ENCODE results near the gene ADAP1. TPM values are rescaled to one million over a fixed set of nuclear protein-coding genes. Genes with fewer than 3 reads are reported as not detected.

The ADAP1 gene
- total and polyA plus RNA-seq, 2 donors from 2014 or later: 36.4 to 48.2 TPM

GRCh38 chr7:970744-971143 is 16.3 kb upstream of the ADAP1 start:
- intact Hi-C loops (cut with DNase I): no loop called here

DNA sequence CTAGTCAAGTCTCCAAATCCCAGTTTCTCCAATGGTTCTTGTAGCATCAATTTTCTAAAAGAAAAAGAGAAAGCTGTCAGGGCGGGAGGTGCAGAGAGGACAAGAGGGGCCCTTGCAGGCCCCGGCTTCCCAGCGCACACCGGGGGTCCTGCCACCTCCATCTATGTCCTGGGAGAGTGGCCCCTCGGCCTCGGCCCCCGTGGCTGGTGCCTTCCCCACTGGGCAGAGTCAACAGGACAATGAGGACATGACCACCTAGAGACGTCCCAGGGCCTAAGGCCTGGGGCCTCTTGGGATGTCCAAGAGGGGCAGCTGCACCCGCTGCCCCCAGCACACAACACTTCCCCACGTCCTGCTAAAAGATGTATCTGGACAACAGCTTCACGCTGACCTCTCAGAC is 14.9 kb upstream of the ADAP1 start:
- intact Hi-C loops (cut with DNase I): no loop called here
- Histone ChIP-seq H3K27me3 (ENCODE audit: control insufficient read depth, insufficient read depth, low read length) (no peaks in the 10 kb centered on the region), H3K4me3 (ENCODE audit: low read length in 3 of 3) (no peak overlapping the region), H3K27ac (ENCODE audit: low read depth in 2 of 2, low read length in 2 of 2) (no peak overlapping the region), H3K36me3 (ENCODE audit: control insufficient read depth in 2 of 3, insufficient read depth in 3 of 3, low read length in 3 of 3) (peaks cover 3 to 30% (median 13%) of the 10 kb centered on the region in 3 donors), H3K9me3 (ENCODE audit: control insufficient read depth in 2 of 3, insufficient read depth in 1 of 3, low read length in 3 of 3) (no peaks in the 10 kb centered on the region), H3K4me1 (ENCODE audit: control insufficient read depth in 2 of 3, insufficient read depth in 2 of 3, low read depth in 1 of 3, low read length in 3 of 3) (peaks cover 0 to 17% (median 11%) of the 10 kb centered on the region in 3 donors), H3K9ac (ENCODE audit: low read length in 3 of 3) (no peak overlapping the region)
- TF ChIP-seq, protein P1, sequence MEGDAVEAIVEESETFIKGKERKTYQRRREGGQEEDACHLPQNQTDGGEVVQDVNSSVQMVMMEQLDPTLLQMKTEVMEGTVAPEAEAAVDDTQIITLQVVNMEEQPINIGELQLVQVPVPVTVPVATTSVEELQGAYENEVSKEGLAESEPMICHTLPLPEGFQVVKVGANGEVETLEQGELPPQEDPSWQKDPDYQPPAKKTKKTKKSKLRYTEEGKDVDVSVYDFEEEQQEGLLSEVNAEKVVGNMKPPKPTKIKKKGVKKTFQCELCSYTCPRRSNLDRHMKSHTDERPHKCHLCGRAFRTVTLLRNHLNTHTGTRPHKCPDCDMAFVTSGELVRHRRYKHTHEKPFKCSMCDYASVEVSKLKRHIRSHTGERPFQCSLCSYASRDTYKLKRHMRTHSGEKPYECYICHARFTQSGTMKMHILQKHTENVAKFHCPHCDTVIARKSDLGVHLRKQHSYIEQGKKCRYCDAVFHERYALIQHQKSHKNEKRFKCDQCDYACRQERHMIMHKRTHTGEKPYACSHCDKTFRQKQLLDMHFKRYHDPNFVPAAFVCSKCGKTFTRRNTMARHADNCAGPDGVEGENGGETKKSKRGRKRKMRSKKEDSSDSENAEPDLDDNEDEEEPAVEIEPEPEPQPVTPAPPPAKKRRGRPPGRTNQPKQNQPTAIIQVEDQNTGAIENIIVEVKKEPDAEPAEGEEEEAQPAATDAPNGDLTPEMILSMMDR (IDR thresholded peaks at IDR 0.05; ENCODE audit: borderline replicate concordance, extremely low read depth, insufficient read depth): no peak
- no peak for DNase-seq
- FAIRE-seq: no peak

More at GRCh38 chr7:970744-971143, 16.3 kb upstream of the ADAP1 start:
- Histone ChIP-seq H3K4me3 (ENCODE audit: low read length in 3 of 3) (no peak overlapping the region), H3K9me3 (ENCODE audit: control insufficient read depth in 2 of 3, insufficient read depth in 1 of 3, low read length in 3 of 3) (no peaks in the 10 kb centered on the region), H3K36me3 (ENCODE audit: control insufficient read depth in 2 of 3, insufficient read depth in 3 of 3, low read length in 3 of 3) (peaks cover 3 to 30% (median 13%) of the 10 kb centered on the region in 3 donors), H3K27me3 (ENCODE audit: control insufficient read depth, insufficient read depth, low read length) (no peaks in the 10 kb centered on the region), H3K27ac (ENCODE audit: low read depth in 2 of 2, low read length in 2 of 2) (no peak overlapping the region), H3K4me1 (ENCODE audit: control insufficient read depth in 2 of 3, insufficient read depth in 2 of 3, low read depth in 1 of 3, low read length in 3 of 3) (peaks cover 0 to 16% (median 11%) of the 10 kb centered on the region in 3 donors), H3K9ac (ENCODE audit: low read length in 3 of 3) (no peak overlapping the region)
- no peak for FAIRE-seq
- TF ChIP-seq, protein P1 (IDR thresholded peaks at IDR 0.05; ENCODE audit: borderline replicate concordance, extremely low read depth, insufficient read depth): no peak
- DNase-seq: no peak

DNA sequence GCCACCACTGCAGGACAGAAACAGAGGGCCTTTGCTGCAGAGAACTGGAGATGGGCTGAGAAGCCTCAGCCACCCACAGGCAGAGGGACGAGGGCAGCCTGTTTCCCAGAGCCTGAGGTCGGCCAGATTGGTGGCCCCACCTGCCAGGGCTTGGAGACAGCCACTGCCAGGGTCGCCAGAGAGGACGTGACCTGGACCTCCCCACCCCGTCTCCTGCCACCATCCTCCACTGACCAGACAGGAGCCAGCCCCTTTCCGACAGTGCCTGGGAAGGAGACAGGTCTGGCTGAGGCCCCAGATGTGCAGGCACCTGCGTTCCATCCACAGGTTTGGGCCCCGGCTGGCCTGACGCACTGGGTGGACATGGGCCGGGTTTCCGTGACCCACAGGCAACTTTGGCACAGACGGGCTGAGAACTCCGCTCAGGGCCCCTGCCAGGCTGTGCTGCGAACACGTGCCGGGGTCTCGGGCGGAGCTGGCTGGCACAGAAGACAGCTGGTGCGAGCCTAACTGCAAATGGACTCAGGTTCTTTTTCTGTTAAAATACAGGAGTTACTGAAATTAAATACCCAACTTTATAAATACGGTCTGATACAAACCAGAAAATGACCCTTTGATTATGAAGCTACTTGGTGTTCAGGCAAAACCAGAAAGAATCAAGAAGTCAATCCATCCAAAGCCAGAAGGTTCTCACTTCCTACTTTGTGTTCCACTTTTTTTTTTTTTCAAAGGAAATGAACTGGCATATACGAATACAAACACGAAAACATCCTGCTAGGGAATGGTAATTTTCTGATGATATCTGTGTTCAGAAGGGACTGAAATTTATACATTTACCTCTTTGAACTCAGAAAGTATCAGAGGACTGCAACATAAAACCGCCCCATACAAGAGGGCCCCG is 14.0 kb upstream of the ADAP1 start:
- FAIRE-seq (no peak), DNase-seq (no peak)
- Histone ChIP-seq H3K9ac (ENCODE audit: low read length in 3 of 3) (no peak overlapping the region), H3K4me1 (ENCODE audit: control insufficient read depth in 2 of 3, insufficient read depth in 2 of 3, low read depth in 1 of 3, low read length in 3 of 3) (peaks cover 0 to 21% (median 16%) of the 10 kb centered on the region in 3 donors), H3K36me3 (ENCODE audit: control insufficient read depth in 2 of 3, insufficient read depth in 3 of 3, low read length in 3 of 3) (peaks cover 3 to 30% (median 13%) of the 10 kb centered on the region in 3 donors), H3K4me3 (ENCODE audit: low read length in 3 of 3) (no peak overlapping the region), H3K27ac (ENCODE audit: low read depth in 2 of 2, low read length in 2 of 2) (no peak overlapping the region), H3K9me3 (ENCODE audit: control insufficient read depth in 2 of 3, insufficient read depth in 1 of 3, low read length in 3 of 3) (no peaks in the 10 kb centered on the region), H3K27me3 (ENCODE audit: control insufficient read depth, insufficient read depth, low read length) (no peaks in the 10 kb centered on the region)
- intact Hi-C loops (cut with DNase I): no loop called here
- TF ChIP-seq, protein P1 (IDR thresholded peaks at IDR 0.05; ENCODE audit: borderline replicate concordance, extremely low read depth, insufficient read depth): no peak
